ENCODE data around the gene NEK11. TPM values are rescaled to one million over a fixed set of nuclear protein-coding genes. Genes with fewer than 3 reads are reported as not detected.

The NEK11 gene
- total RNA-seq, 6 experiments from 2014 or later: 0.25 to 1.1 (median 0.88) TPM

- intact Hi-C loops (cut with DNase I): no loop called here
These were observed 195.9 kb downstream of the NEK11 start for GRCh38 chr3:131222599-131222998.

GRCh38 chr3:131223373-131224289, 197.0 kb downstream of the NEK11 start:
- intact Hi-C loops (cut with DNase I): no loop called here
- H3K27me3 ChIP-seq: no peaks in the 10 kb centered on the region
- WGBS (ENCODE audit: insufficient coverage, low coverage, low lambda C conversion rate, missing lambda C conversion rate): 38% methylated on average over 5 of the region's 5 CpGs

More at GRCh38 chr3:131222599-131222998, 195.9 kb downstream of the NEK11 start:
- ATAC-seq (no peak), DNase-seq (no peak)
- TF ChIP-seq POLR2A (IDR thresholded peaks at IDR 0.05) (no peak), CTCF (IDR thresholded peaks at IDR 0.05) (no peak)
- Histone ChIP-seq H3K27ac (no peak overlapping the region), H3K4me3 (no peak overlapping the region), H3K4me1 (no peaks in the 10 kb centered on the region), H3K36me3 (no peaks in the 10 kb centered on the region), H3K27me3 (no peaks in the 10 kb centered on the region), H3K9me3 (no peaks in the 10 kb centered on the region)
- WGBS (ENCODE audit: insufficient coverage, low coverage, low lambda C conversion rate, missing lambda C conversion rate): 46% methylated on average over 3 of the region's 3 CpGs

GRCh38 chr3:131224886-131225550, 198.3 kb downstream of the NEK11 start:
- intact Hi-C loops (cut with DNase I): no loop called here
- DNase-seq (no peak), ATAC-seq (no peak)
- Histone ChIP-seq H3K4me1 (no peaks in the 10 kb centered on the region), H3K4me3 (no peak overlapping the region), H3K27me3 (no peaks in the 10 kb centered on the region), H3K36me3 (no peaks in the 10 kb centered on the region), H3K27ac (no peak overlapping the region), H3K9me3 (no peaks in the 10 kb centered on the region)
- TF ChIP-seq CTCF (IDR thresholded peaks at IDR 0.05): no peak
- no peak for TF ChIP-seq POLR2A (IDR thresholded peaks at IDR 0.05)
- WGBS (ENCODE audit: insufficient coverage, low coverage, low lambda C conversion rate, missing lambda C conversion rate): 64% methylated on average over 5 of the region's 5 CpGs

More at GRCh38 chr3:131223373-131224289, 197.0 kb downstream of the NEK11 start:
- Histone ChIP-seq H3K4me3 (no peak overlapping the region), H3K36me3 (no peaks in the 10 kb centered on the region), H3K9me3 (no peaks in the 10 kb centered on the region), H3K4me1 (no peaks in the 10 kb centered on the region), H3K27ac (no peak overlapping the region)
- no peak for TF ChIP-seq CTCF (IDR thresholded peaks at IDR 0.05)
- TF ChIP-seq POLR2A (IDR thresholded peaks at IDR 0.05): no peak
- no peak for ATAC-seq
- no peak for DNase-seq

- TF ChIP-seq CTCF (IDR thresholded peaks at IDR 0.05): no peak
- TF ChIP-seq POLR2A (IDR thresholded peaks at IDR 0.05): no peak
- Histone ChIP-seq H3K4me3 (no peak overlapping the region), H3K4me1 (no peaks in the 10 kb centered on the region), H3K36me3 (no peaks in the 10 kb centered on the region), H3K27me3 (no peaks in the 10 kb centered on the region), H3K27ac (no peak overlapping the region), H3K9me3 (no peaks in the 10 kb centered on the region)
- DNase-seq (no peak), ATAC-seq (no peak)
- 56% methylated on average over 3 of the region's 3 CpGs for WGBS (ENCODE audit: insufficient coverage, low coverage, low lambda C conversion rate, missing lambda C conversion rate)
- intact Hi-C loops (cut with DNase I): no loop called here
These were observed 201.8 kb downstream of the NEK11 start for GRCh38 chr3:131228522-131228921.
